AG04449 (cell line): ENCODE results near the gene TNK2.

ENCODE experiments used
- CTCF ChIA-PET: fragments of 350-600 bp; formaldehyde crosslinking; extraction: SDS; loops from one replicate; lab custom pipeline; 2021; ENCODE audit warnings: antibody characterized with exemption; lab: Yijun Ruan, JAX
- POLR2A ChIA-PET: fragments of 400-600, 350-600 bp; formaldehyde crosslinking; extraction: SDS; loops from one replicate; lab custom pipeline; 2020; ENCODE audit warnings: antibody characterized with exemption, inconsistent platforms; lab: Yijun Ruan, JAX
- DNase-seq: peaks from one replicate; pipeline ENCODE4 v3.0.0-alpha.2; 2010; ENCODE audit warnings: low read depth, low spot score
- H3K4me3 ChIP-seq: 2 replicates; pipeline ENCODE4 v1.5.1; 2011; ENCODE audit warnings: low read depth, mild to moderate bottlenecking, control low read depth, low read length
- CTCF ChIP-seq: IDR thresholded peaks from one replicate; pipeline ENCODE4 v1.5.1; 2011; ENCODE audit warnings: mild to moderate bottlenecking, moderate library complexity, low read length, control low read depth, inconsistent platforms; ENCODE audit not compliant: insufficient read depth; ENCODE audit errors: missing control alignments

Gene TNK2

GRCh38 chr3:195853036-195853435 lies 55.3 kb downstream of the TNK2 start:
- ChIA-PET POLR2A (interaction anchor here (0.5 kb wide), 1 partner anchor 9 kb away, joined by 3 read pairs; no protein-coding TSS in a partner anchor), CTCF (interaction anchor here (0.7 to 17.3 kb wide), 10 partner anchors 8 to 147 kb away, joined by 3 to 571 read pairs (median 4); no protein-coding TSS in a partner anchor)
- H3K4me3 ChIP-seq, result no peak overlapping the region
- no peak for DNase-seq
- no peak for TF ChIP-seq CTCF

GRCh38 chr3:195850857-195851543 lies 57.4 kb downstream of the TNK2 start:
- H3K4me3 ChIP-seq, result no peak overlapping the region
- ChIA-PET CTCF (interaction anchor here (0.6 to 17.3 kb wide), 42 partner anchors 7 to 671 kb away, joined by 3 to 571 read pairs (median 4); partner anchors contain the start of genes TNK2 and XXYLT1), POLR2A (interaction anchor here (0.6 kb wide), 1 partner anchor 90 kb away, joined by 3 read pairs; no protein-coding TSS in a partner anchor)
- DNase-seq, result peak; percentile 46
- peak; percentile 100 for TF ChIP-seq CTCF

GRCh38 chr3:195849322-195850074 lies 58.9 kb downstream of the TNK2 start:
- no peak overlapping the region for H3K4me3 ChIP-seq
- TF ChIP-seq CTCF, result no peak
- no peak for DNase-seq
- CTCF ChIA-PET, result interaction anchor here (0.6 to 17.3 kb wide), 23 partner anchors 9 to 578 kb away, joined by 3 to 571 read pairs (median 4); partner anchors contain the start of gene XXYLT1
- POLR2A ChIA-PET, result no interaction called here

- CTCF ChIA-PET, result interaction anchor here (1.0 to 17.3 kb wide), 4 partner anchors 10 to 49 kb away, joined by 3 to 571 read pairs (median 6); no protein-coding TSS in a partner anchor
- no peak overlapping the region for H3K4me3 ChIP-seq
- no peak for DNase-seq
- POLR2A ChIA-PET, result no interaction called here
- no peak for TF ChIP-seq CTCF
Measured at GRCh38 chr3:195847055-195847950, 61.0 kb downstream of the TNK2 start.

GRCh38 chr3:195845483-195845882 lies 62.9 kb downstream of the TNK2 start:
- no peak for DNase-seq
- POLR2A ChIA-PET, result no interaction called here
- CTCF ChIA-PET, result interaction anchor here (1.0 kb wide), 1 partner anchor 10 kb away, joined by 4 read pairs; no protein-coding TSS in a partner anchor
- H3K4me3 ChIP-seq, result no peak overlapping the region
- TF ChIP-seq CTCF, result no peak
